ENCODE measurements around the gene FBRSL1. TPM values are rescaled to one million over a fixed set of nuclear protein-coding genes. Genes with fewer than 3 reads are reported as not detected.

Gene FBRSL1
- total and polyA plus RNA-seq, 2 of the 8 experiments (the other 6 are each of a cell fraction or from before 2014, with no cell fraction given) = 18.4 to 109 TPM

DNA sequence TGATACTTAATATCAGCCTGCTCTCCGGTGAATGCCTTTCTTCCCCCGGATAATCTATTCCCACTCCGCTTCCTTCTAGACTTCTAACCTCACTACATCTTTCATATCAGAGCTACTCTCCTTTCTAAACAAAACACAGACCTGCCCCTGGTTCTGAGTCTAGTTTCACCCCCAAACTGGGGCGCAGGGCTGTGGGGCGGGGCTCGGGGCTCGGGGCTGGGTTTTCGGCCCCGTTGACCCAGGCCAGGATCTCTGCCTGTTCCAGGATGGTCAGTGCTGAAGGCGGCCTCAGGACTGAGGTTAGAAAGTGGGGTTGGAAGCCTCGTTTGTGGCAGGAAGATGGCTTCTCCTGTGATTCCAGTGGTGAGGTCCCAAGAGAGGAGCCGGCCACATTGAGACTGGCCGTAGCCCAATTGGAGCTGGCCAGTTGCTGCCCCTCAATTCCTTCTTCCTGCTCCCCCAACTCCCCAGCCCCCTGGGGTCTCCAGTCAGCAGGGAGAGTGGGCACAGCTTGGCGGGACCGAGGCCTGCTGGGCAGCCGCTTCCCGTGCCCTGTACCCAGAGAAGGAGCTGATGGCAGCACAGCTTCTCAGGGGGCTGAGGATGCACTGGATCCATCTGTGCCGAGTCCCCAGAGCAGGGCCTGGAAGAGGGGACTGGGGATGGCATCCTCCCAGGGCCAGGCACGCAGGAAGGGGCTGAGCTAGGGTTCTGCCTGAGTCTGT, 67.5 kb downstream of the FBRSL1 start:
- DNase-seq (ENCODE audit: low read depth in 1 of 2, low spot score in 2 of 2) = no peak
- no peak overlapping the region for H4K5ac ChIP-seq (ENCODE audit: insufficient read length, low read depth, low read length)
- no peak overlapping the region for H3K4me3 ChIP-seq (ENCODE audit: extremely low read depth in 1 of 4, insufficient read depth in 2 of 4, low read depth in 3 of 4, low read length in 4 of 4)
- ChIA-PET POLR2A (ENCODE audit: partially characterized antibody) (no interaction called here), CTCF (ENCODE audit: partially characterized antibody) (interaction anchor here (0.5 to 2.8 kb wide), 6 partner anchors 12 to 143 kb away, joined by 3 to 22 read pairs (median 4); no protein-coding TSS in a partner anchor)
- no peak overlapping the region; the same call in 1 of the 2 replicates for H4K8ac ChIP-seq (ENCODE audit: extremely low read depth, insufficient read depth, low read length)
- H4K91ac ChIP-seq (replicated peaks; ENCODE audit: insufficient read length, low read length) = no peak overlapping the region
- no peak overlapping the region for H3K9ac ChIP-seq (replicated peaks in 1 of 4; ENCODE audit: extremely low read depth in 1 of 4, low read depth in 3 of 4, low read length in 3 of 4)
- H3K27me3 ChIP-seq (replicated peaks in 1 of 4; ENCODE audit: control insufficient read depth in 3 of 4, extremely low read depth in 1 of 4, insufficient read depth in 3 of 4, low read length in 3 of 4) = peaks cover 16 to 63% (median 53%) of the 10 kb centered on the region in 4 experiments
- H3K79me2 ChIP-seq (ENCODE audit: control insufficient read depth in 1 of 2, insufficient read depth in 2 of 2, low read length in 2 of 2) = peaks cover under 1 to 12% of the 10 kb centered on the region in 2 experiments; a peak in 2 of 4 replicates
- no peak overlapping the region for H2BK15ac ChIP-seq (ENCODE audit: low read length)
- no peaks in the 10 kb centered on the region for H3K9me3 ChIP-seq (ENCODE audit: insufficient read depth in 2 of 2, low read depth in 1 of 2, low read length in 1 of 2)
- no peak overlapping the region for H2AK5ac ChIP-seq (ENCODE audit: low read depth, low read length)
- no peak overlapping the region for H3K27ac ChIP-seq (ENCODE audit: low read depth, low read length)
- FAIRE-seq = no peak
- no peak overlapping the region for H3K4me2 ChIP-seq (ENCODE audit: insufficient read depth in 1 of 2, low read depth in 2 of 2, low read length in 2 of 2)
- 94% methylated on average over 14 of the region's 19 CpGs; no CpG with 5 or more reads in 1 of the 2 experiments for WGBS, 2 experiments (ENCODE audit: extremely low coverage in 1 of 2, insufficient coverage in 1 of 2, insufficient read length in 1 of 2, insufficient replicate concordance in 2 of 2, low coverage in 1 of 2, low lambda C conversion rate in 2 of 2, missing lambda C conversion rate in 1 of 2)
- no peak overlapping the region for H2BK120ac ChIP-seq (replicated peaks; ENCODE audit: low read depth, low read length)
- H3K4ac ChIP-seq (replicated peaks; ENCODE audit: insufficient read length, low read depth, low read length) = no peak overlapping the region
- H2BK20ac ChIP-seq (ENCODE audit: low read length) = no peak overlapping the region
- peaks cover 12 to 15% of the 10 kb centered on the region in 2 experiments for H4K20me1 ChIP-seq (replicated peaks in 1 of 2; ENCODE audit: control insufficient read depth in 1 of 2, insufficient read depth in 2 of 2, low read length in 2 of 2)
- H3K4me1 ChIP-seq (replicated peaks in 1 of 4; ENCODE audit: control insufficient read depth in 3 of 4, insufficient read depth in 4 of 4, low read length in 3 of 4) = peaks cover 0 to 10% (median 6%) of the 10 kb centered on the region in 4 experiments; a peak in 5 of 7 replicates
- H3K23me2 ChIP-seq (ENCODE audit: low read depth, low read length) = peaks cover 5% of the 10 kb centered on the region; the same call in 1 of the 2 replicates
- H2BK5ac ChIP-seq (ENCODE audit: low read depth, low read length) = no peak overlapping the region
- H3K36me3 ChIP-seq (ENCODE audit: control insufficient read depth in 2 of 4, insufficient read depth in 4 of 4, low read length in 3 of 4) = no peaks in the 10 kb centered on the region
- H3K79me1 ChIP-seq (ENCODE audit: low read depth, low read length) = 0 out of 2 replicates have a peak, but pooled peaks cover 2% of the 10 kb centered on the region
- H3K18ac ChIP-seq (ENCODE audit: extremely low read depth, low read length) = no peak overlapping the region
- no peak overlapping the region for H3K56ac ChIP-seq (replicated peaks; ENCODE audit: insufficient read length, low read depth, low read length)
- H3K23ac ChIP-seq (ENCODE audit: insufficient read length) = no peak overlapping the region
- H2BK12ac ChIP-seq (ENCODE audit: low read depth, low read length) = no peak overlapping the region
- no peak overlapping the region for H2AFZ ChIP-seq (ENCODE audit: low read length)
- H3K14ac ChIP-seq (ENCODE audit: insufficient read length) = no peak overlapping the region
- TF ChIP-seq MAFK (IDR thresholded peaks at IDR 0.05; ENCODE audit: low read depth, low read length) (no peak), GABPA (IDR thresholded peaks at IDR 0.05; ENCODE audit: borderline replicate concordance, insufficient read depth, low read length) (no peak), FOSL1 (IDR thresholded peaks at IDR 0.05; ENCODE audit: insufficient read depth, low read depth, low read length) (no peak), SP4 (IDR thresholded peaks at IDR 0.05; ENCODE audit: low read length) (no peak), TCF12 (IDR thresholded peaks at IDR 0.05; ENCODE audit: low read depth, low read length) (no peak), CBX8 (IDR thresholded peaks at IDR 0.05; ENCODE audit: borderline replicate concordance, low read depth, low read length) (no peak), YY1 (IDR thresholded peaks at IDR 0.05; ENCODE audit: low read depth, low read length) (no peak), NRF1 (IDR thresholded peaks at IDR 0.05; ENCODE audit: low read depth, low read length) (no peak), KDM1A (IDR thresholded peaks at IDR 0.05; ENCODE audit: borderline replicate concordance, low read length) (no peak), SP2 (IDR thresholded peaks at IDR 0.05; ENCODE audit: low read length) (no peak), KDM4A (IDR thresholded peaks at IDR 0.05; ENCODE audit: low read depth, low read length, severe bottlenecking) (no peak), BCL11A (IDR thresholded peaks at IDR 0.05; ENCODE audit: low read depth in 2 of 2, low read length in 2 of 2) (no peak)
- TF ChIP-seq, protein P1, sequence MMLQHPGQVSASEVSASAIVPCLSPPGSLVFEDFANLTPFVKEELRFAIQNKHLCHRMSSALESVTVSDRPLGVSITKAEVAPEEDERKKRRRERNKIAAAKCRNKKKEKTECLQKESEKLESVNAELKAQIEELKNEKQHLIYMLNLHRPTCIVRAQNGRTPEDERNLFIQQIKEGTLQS (IDR thresholded peaks at IDR 0.05; ENCODE audit: insufficient read depth, low read depth, low read length) = no peak
